NCI-H128 (cell line): ENCODE data around the gene RPRD1B.

Experiments used
- DNase-seq: peaks from one replicate; lab custom pipeline; 2025; ENCODE audit not compliant: unreplicated experiment; lab: John Stamatoyannopoulos, UW

RPRD1B gene, protein sequence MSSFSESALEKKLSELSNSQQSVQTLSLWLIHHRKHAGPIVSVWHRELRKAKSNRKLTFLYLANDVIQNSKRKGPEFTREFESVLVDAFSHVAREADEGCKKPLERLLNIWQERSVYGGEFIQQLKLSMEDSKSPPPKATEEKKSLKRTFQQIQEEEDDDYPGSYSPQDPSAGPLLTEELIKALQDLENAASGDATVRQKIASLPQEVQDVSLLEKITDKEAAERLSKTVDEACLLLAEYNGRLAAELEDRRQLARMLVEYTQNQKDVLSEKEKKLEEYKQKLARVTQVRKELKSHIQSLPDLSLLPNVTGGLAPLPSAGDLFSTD

DNA sequence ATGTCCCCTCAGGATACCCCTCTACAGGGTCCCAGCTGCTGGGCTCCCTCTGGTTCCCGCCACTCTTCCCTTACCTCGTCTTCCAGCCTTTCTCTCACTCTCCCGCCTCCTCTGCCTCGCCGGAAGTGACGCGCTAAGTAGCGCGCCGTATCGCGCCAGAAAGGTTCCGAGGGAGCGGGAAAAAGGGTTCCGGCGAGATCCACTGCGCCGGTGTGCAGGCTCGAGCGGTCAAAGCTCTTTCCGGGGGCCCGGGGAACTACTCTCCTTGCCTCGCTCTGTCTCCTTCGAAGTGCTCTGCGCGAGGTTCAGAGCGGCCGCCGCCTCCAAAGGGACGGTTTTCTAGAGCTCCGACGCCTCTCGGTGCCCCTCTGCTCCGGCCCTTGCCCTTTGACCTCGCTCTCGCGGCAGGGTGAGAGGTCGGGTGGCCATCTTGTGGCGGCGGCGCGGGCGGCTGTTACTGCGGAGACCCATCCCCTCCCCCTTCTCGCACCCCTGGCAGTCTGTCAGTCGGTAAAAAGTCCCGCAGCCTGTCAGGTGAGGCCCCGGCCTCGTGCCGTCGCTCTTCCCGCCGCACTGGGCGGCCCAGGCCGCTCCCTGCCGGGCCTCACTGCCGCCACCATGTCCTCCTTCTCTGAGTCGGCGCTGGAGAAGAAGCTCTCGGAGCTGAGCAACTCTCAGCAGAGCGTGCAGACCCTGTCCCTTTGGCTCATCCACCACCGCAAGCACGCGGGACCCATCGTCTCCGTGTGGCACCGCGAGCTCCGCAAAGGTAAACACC is at the start of gene RPRD1B, which contains the start of gene TTI1:
Gene RPRD1B (plus strand): TSS at position 417 of the 778 bp plus-strand sequence. CDS start 202 bp downstream, at position 619.
Gene TTI1 (minus strand): TSS at position 127 of the 778 bp plus-strand sequence. CDS start 19,640 bp downstream, outside the sequence.
- peak; percentile 85 for DNase-seq

DNA sequence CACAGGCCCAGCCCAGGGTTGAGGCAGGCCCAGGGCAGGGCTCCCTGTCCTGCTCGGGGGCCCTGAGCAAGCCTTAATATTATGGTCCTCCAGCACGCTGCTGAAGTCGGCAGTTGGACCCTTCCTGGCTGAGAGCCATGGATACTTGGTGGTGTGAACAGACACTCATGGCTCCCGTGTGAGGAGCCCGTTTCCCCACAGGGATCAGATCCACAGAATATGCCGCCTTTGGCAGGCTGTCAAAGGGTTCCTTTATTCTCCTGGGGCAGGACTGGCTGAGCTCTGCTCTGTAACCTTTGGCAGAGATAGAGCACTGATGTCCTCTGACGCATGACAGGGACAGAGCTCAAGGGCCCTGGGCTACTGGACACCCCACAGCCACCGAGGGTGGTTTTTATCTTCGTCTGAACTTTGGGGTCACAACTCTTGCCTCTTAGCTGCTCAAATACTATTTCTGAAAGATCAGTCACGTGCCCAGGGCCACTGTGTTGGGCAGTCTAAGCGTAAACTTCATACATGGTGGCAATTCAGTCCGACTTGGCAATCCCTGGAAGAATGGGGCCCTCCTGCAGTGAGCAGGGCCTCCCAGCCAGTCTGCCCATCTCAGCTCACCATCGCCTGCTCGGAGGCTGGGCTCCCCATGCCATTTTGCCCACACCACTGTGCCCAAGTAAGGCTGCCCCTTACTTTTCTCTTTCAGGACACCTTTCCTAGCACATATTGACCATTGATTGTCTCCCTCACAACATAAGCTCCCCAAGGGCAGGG is 49.3 kb upstream of the RPRD1B start:
- DNase-seq, result no peak

DNA sequence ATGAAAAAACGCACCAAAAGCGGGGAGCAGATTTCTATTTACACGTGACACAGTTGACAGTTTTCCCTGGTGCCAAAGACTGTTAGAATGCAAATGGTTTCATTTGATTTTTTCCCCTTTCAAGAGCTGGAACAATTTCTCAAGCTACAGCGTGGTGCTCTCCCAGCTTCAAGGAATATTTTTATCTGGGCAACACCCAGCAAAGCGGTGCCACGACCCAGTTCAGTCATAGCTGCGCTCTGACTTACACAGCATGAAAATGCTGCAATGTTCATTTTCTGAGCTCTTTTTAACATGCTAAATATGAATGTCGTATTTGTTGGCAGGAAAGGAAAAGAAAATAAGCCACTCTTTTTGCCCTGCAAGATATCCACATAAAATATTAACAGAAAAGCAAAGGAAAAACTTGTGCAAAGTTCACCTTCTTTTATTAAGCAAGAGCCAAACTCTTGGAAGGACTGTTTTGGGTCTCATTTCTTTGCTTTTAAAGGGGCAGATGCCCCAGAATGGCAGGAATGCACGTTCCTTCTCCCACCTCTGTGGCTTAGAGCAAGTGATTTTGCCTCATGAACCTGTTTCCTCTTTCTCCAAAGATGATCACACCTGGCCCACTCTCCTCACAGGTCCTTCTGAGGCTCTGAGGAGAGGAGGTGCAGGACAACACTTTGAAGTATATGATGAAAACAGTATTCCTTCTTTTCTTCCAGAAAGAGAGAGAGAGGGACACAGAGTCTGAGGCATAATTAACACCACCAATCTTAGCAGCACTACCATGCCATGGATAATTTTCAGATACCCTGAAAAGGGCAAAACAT is 47.3 kb upstream of the RPRD1B start:
- no peak for DNase-seq

DNA sequence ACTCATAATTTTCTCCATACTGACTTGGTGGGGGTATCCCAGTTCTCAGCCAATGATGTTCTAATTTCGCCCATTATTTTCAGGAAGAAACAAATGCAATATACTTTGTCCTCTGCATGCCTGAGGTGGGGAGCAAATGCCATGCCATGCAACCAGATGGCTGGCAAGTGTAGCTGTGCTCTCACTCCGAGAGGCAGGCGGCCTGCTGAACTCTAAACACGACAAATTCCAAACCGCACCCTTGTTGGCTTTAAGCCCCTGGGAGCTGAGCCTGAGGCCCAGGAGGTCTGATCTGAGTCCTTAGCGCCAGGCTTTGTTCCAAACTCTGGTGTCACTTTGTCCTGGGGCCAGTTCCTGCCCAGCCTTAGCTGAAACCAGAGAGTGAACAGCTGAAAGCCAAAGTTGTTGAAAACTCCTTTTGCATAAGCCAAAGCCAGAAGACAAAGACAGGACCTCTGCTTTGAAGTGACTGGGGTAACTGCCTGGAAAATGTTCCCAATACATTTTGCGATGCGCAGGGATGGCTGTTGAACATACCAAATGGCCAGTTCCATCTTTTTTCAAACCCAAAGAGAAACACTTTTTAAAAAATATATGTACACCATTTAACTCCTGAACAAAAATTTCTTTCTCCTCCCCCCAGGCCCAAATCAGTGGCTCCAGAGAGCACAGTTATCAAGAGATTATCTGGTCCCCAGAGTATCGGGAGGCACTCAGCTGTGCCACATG is 46.5 kb upstream of the RPRD1B start:
- DNase-seq, result no peak

DNA sequence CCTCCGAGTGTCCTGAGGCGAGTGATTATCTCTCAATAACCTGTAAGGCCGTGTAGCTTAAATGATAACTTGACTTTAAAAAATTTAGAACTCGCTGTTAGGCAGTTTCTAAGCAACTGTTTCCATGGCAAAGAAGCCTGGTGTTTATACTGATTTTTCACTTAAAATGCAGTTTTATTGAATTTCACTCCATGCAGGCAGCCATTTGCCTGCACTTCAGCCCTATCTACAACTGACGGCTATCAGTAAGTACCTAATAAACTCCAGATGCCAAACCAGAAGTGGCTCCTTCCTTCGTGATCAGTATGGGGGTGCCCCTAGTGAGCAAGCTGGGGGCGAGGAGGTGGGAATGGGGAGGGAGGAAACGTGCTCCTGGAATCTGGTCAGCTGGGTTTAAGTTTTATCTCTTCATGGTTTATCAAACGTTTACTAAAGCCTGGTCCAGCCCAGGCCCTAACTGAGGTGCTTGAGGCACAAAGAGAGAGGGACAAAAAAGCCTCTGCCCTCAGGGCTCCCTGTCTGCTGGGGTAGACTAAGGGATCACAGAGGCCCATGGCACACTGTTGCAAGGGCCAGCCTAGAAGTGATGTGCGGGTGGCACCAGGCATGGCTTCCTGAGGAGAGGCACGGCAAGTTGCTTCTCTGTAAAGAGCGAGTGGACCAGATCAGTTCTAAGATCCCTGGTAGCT is 45.8 kb upstream of the RPRD1B start:
- no peak for DNase-seq

DNA sequence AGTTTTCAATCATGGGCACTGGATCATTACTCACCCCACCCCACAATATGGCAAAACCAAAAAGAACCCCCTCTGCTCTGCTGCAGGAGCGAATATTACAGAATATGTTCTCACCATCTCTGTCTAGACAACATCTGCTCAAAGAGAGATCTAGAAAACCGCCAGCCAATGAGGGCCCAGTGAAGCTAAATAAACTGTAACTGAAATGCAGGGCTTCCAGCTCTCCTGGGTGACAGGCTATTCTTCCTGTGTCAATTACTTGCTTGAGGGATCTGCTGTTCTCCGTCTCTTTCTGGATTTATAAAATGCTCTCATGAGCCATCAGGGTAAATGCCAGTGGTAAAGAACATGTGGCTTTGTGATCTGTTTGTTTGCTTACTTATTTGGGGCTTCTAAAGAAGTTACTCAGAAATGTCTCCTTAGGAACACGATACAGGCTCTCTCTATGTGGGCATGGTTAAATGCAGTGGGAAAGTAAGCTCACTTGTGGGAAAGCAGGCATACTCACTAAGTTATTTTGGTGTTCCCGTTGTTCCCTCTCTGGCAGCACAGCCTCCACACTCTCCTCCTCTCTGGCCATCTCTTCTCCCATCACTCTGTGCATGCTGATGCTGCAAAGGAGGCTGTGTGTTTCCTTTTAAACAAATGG is 45.1 kb upstream of the RPRD1B start:
- DNase-seq, result no peak

DNA sequence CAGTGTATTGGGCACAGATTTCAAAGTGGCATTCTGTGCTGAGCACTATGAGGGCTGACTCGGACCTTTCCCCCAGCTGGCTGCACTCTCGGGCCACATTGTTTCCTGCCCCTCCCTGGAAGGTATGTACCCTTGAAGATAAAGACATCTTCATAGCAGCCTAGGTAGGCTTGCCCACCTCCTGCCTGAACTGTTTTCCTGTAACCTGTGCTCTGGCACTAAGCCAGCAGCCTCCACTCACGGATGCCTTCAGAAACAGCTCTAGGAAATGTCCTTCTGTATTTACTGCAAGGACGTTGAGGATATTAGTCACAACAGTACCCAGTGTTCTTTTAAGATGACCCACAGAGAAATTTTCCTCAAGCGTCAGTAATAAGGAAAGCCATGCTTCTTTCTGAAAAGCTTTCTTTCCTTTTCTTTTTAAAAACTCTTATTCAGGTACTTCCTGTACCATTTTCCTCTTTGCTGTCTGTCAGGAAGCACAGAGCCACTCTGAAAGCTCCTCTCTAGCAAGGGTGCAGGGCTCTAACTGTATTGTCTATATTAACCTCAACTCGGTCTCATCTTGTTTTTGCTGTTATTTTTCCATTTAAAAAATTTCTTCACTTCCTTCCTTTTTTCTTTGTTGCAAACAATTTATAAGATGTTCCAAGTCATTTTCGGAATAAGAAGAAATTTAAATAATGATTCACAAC is 43.8 kb upstream of the RPRD1B start:
- no peak for DNase-seq

DNA sequence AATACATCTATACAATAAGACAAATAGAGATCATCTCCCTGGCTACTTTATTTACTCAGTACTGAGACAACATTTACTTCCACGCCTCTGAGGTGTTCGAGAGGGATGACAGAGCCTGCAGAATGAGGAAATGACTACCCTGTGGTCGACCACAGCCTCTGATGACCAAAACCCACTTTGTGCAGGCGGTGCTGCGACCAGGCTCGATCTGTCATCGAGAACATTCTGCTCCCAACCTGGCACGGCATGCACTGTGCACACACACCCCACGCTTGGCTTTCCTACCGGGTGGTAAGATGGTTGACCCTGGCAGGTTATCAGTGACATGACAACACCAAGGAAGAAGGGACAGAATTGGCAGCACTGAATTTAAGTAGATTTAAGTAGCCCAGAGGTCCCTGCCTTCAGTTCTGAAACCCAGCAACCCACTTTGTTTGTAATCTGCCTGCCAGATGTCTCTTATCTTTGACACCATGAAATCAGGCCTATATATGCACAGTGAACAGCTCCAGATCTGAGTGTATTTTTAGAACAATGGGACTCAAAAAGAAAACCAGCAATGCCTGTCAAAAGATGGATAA is 42.9 kb upstream of the RPRD1B start:
- DNase-seq, result no peak

DNA sequence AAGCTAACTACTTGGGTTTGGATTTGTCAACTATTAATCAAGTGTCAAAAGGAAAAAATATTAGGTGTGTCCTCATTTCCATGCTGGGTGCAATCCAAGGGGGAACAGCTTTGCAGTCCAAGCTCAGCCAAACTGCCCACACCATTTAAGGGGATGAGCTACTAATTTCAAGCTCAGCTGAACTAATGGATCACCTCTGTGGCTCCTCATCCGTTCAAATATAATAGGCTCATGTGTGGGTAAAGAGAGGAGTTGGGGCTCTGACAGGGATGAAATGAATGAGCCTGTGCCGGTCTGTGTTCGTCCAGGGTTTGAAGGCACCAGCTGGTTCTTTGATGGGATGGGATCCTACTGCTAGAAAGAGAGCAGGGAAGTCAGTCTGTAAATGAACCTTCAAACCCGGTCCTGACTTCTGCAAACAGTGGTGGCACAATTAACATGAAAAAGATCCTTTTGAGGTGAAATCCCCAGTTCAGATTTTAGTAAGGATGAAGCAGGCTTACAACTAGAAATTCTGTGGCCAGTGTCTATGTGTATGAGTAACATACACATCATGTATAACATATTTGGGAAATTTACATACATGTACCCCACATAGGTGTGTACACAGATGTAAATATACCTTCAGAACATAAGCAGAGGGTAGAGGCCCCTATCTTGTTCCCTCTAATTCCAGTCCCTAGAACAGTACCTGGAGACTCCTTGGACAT is 42.2 kb upstream of the RPRD1B start:
- no peak for DNase-seq

DNA sequence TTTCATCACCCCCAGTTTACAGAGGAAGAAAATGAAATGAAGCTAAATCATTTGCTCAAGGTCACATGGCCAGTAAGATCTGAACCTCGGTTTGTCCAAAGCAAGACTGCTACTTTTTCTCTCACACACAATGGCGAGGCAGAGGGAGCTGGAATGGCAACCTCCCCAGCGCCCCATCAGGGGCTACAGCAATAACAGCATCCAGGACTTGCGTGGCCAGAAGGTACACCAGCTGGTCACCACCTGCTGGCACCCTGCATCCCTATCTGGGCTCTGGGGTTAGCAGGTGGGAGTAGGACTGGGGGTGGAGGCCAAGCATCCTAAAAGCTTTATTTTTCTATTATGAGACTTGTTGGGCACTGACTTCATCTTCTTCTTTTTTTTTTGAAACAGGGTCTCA is 41.6 kb upstream of the RPRD1B start:
- no peak for DNase-seq

DNA sequence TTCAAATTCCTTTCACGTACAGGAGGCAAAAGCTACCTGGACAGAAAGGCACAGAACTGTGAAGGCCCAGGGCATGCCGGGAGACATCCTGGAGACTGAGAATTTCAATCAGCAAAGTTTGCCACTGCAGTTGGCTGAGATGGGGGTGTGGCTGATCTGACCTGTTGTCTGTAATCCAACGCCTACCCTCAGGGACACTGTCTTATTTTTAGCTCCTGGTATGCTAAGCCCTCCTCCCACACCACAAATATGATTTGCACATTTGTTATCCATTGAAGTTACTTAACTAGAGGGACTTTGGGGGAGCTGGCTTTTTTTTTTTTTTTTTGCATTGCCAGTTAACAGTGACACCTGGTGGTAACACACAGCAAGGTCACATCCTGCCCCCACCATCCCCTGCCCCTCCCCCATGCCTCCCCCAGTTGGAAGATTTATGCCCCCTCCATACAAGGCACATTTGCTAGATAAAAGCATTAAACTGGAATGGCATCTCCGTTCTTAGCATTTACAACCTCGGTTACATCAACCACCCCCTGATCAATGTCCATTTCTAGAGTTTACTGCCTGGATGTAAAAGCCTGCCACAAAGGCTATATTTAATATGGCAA is 40.6 kb upstream of the RPRD1B start:
- DNase-seq, result no peak

DNA sequence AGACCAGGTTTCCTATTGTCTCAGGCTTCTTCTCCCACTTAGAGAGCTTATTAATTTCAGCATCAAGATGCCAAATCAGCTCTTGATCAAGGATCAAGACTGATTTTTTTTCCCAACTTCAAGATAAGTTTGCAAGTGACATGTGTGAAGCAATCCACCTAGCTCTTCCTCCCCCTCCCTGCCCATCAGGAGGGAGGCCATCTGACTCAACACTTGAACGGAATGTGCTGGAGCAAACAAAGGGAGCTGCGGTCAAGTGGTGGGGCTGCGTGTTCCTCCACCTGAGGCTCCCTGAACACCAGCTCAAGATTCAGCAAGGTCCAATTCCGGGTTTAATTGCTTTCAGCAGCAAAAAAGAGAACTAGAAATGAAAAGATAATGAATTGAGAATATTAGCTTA is 39.0 kb upstream of the RPRD1B start:
- no peak for DNase-seq

DNA sequence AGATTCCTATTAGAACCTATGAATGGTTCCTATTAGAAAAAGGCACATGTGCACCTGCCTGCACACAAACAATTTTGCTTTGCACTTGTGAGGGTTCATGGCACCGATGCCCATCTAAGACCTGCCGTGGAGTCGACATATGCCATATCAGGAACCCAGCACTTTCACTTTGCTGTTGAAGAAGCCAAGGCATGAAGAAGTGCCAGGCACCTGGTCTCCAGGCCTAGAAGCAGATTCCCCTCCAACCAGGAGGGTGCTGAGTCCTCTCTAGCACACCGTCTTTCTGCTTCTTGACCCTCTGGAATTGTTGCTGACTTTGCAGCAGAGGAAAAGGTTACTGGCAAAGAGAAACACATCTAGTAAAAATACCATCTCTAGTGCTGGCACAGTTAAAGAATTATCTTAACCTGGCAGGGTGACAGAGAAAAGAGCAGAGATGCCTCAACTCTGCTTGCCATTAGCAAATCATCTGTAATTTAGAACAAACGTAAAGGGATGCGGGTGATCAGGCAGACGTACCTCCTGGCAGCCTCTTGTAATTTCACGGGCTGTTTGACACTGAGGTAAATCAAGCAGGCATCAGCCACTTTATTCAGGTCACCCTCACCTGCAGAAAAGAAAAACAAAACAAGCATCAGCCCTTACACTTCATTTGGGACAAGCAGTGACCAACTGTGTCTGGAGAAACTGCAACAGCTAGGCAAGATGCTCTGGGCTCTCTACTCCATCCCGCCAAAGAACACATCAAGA is 37.5 kb upstream of the RPRD1B start:
- DNase-seq, result no peak

DNA sequence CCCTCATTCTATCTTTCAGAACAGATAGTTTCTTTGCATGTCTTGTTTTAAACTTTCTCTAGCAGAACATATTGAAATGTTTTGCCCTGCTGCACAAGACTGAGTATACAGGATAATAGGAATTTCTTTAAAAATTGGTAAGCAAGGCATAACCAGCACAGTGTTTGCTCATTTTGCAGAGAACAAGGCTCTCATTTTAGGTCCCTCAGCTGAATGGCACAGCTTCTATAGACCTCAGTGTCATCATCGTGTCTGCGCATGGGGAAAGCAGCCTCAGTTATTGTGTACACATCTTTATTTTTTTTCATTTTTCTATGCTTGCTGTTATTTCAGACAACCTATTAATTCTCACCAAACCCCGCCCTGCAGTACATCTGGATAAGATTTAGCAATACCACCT is 36.0 kb upstream of the RPRD1B start:
- DNase-seq, result no peak

DNA sequence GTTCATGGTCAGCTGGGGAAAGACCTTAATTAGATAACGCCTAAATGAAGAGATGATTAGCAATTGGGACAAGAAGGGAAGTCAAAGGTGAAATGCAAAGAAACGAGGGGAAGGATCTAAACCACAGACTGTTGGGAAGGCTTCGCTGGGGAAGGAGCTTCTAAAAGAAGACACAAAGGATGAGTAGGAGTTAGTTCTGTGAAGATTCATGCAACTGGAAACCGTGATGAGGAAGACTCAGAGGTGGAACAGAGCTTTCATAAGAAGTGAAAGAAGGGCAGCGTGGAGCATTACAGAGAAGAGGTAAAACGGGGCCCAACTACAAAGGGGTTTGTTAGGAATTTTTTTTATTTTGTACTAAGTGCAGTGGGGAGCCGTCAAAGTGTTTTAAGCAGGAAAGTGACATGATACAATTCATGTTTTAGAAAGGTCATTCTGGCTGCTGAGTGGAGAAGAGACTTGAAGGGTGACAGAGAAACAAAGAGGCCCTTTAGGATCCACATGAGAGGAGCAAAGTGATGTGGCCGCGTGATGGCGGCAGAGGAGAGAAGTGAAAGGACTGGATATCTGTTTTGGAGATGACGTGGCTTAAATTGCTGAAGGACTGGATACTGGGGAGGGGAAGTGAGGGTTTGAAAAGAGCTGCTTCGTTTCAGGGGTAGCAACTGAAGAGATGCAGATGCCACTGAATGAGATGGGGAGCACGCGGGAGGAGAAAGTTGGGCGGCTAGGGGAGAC is 33.9 kb upstream of the RPRD1B start:
- no peak for DNase-seq

DNA sequence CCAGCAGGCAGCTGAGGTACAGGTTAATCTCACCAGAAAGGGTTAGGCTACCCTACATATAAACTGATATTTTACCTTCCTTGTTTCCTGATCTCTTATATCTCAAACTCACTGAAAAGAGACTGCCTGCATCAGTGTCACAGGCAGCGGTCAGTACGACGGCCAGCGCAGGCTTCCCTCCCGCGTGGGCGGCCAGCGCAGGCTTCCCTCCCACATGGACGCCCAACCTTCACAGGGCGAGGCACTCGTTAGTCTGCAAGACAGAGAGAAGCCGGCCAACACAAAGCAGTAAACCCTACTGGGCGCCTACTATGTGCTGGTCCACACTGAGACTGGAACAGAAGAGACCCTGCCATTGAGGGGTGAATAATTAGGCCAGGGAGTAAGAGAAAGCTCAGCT is 33.3 kb upstream of the RPRD1B start:
- DNase-seq, result no peak
